ENCODE data around the gene STARD13.

- TF ChIP-seq POLR2A (IDR thresholded peaks at IDR 0.05) (no peak), CTCF (IDR thresholded peaks at IDR 0.05) (no peak)
Observed at GRCh38 chr13:33260168-33261098, 25.1 kb downstream of the STARD13 start.

Data from right lobe of liver (tissue), 4 donors.